Loucy (cell line): ENCODE measurements around the gene RING1.
A peak's percentile ranks its signal among the peaks of the same experiment; 100 is the strongest.

Experiments used
- CTCF ChIP-seq: fragments of 200-600 bp; sonication (generic); conservative IDR thresholded peaks from 2 replicates; pipeline ENCODE4 v1.5.1; 2014; ENCODE audit warnings: mild to moderate bottlenecking, antibody characterized with exemption, low read length
- EZH2phosphoT487 ChIP-seq: fragments of 200-600 bp; IDR thresholded peaks from 2 replicates; pipeline ENCODE4 v1.6.1; 2018; ENCODE audit warnings: antibody characterized with exemption, mild to moderate bottlenecking, moderate library complexity, borderline replicate concordance

- TF ChIP-seq CTCF = peak; percentile 58
- no peak for TF ChIP-seq EZH2phosphoT487
These were observed 2.9 kb upstream of the RING1 start for GRCh38 chr6:33205191-33206026.
